H1 (cell line): ENCODE data around the gene HS3ST5. TPM values are rescaled to one million over a fixed set of nuclear protein-coding genes. Genes with fewer than 3 reads are reported as not detected.

Experiments used
- NANOG ChIP-seq: IDR thresholded peaks from 2 replicates; pipeline ENCODE4 v1.6.1; 2011; ENCODE audit warnings: low read length, low read depth, mild to moderate bottlenecking, inconsistent platforms; ENCODE audit not compliant: insufficient read depth, poor library complexity, severe bottlenecking
- polyA plus RNA-seq, 7 experiments: library from polyadenylated mRNA; depleted of rRNA in 3 of 7; stranded (reverse) in 5 of 7; unstranded in 2 of 7; fragments of >200 nt in 5 of 7; fragments of 200-250 nt in 2 of 7; gene quantifications; 1 replicate in 5 of 7; 2 replicates in 1 of 7; 4 replicates in 1 of 7; pipeline versions ENCODE4 v1.2.1 to v1.2.3, GENCODE V29; 2011 to 2013; ENCODE audit warnings: missing spikeins in 2 of 7, mixed read lengths in 2 of 7
- total RNA-seq: library from RNA; stranded (reverse); fragmentation: NEBNext Ultra II Directional; extraction: Animal tissue kit (Norgen Biotek cat#: 25700); gene quantifications from 2 replicates; pipeline ENCODE4 v1.2.1, GENCODE V29; 2021

The HS3ST5 gene
- total and polyA plus RNA-seq, 2 of the 8 experiments (the other 6 are each of a cell fraction or from before 2014, with no cell fraction given), result 1.2 to 9.9 TPM

- TF ChIP-seq NANOG, result no peak
Observed at GRCh38 chr6:114181664-114182063, 161.2 kb downstream of the HS3ST5 start (continued).
